Measurements from ENCODE around the gene ALK.
"Not testable (repeated sequence)": the region's sequence is repeated elsewhere in the genome, so short reads cannot be mapped to it uniquely, and the experiment has no call there.

ALK gene

DNA sequence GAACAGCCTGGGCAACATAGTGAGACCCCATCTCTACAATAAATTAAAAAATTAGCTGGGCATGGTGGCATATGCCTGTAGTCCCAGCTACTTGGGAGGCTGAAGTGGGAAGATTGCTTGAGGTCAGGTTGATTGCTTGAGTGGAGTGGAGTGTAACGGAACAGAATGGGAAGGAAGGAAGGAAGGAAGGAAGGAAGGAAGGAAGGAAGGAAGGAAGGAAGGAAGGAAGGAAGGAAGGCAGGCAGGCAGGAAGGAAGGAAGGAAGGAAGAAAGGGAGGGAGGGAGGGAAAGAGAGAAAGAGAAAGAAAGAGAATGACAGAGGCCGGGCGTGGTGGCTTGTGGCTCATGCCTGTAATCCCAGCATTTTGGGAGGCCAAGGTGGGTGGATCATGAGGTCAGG lies 170.9 kb downstream of the ALK start:
- DNase-seq, result not testable (repeated sequence)

DNA sequence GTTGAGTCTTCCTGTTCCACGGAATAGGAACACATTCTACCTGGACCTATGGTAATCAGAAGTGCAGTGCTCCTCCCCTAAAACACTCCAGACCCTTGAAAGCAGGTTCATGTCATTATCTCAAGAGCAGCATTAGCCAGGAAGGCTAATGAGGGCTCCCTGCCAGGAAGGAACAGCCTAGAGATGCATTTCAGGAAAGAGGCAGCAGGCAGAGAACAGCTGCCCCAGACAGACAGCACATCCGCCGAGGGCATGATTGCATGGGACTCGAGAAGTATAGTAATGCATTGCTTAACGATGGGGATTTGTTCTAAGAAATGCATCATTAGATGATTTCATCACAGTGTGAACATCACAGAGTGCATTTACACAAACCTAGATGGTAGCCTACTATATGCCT lies 171.5 kb downstream of the ALK start:
- no peak for DNase-seq

DNA sequence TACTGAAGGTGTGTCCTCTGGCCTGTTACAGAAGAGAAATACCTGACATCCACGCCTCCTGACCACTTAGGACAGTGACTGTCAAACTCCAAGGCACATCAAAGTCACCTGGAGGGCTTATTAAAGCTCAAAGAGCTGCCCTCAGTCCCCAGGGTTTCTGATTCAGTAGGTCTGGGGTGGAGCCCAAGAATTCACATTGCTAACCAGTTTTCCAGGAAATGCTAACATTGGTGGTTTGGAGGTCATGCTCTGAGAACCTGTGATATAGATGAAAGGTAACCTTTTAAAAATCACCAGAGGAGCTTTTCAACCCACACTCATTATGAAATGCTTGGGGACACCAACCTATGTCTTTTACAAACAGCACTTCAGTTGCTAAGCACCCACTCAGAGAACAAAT lies 172.3 kb downstream of the ALK start:
- no peak for DNase-seq

DNA sequence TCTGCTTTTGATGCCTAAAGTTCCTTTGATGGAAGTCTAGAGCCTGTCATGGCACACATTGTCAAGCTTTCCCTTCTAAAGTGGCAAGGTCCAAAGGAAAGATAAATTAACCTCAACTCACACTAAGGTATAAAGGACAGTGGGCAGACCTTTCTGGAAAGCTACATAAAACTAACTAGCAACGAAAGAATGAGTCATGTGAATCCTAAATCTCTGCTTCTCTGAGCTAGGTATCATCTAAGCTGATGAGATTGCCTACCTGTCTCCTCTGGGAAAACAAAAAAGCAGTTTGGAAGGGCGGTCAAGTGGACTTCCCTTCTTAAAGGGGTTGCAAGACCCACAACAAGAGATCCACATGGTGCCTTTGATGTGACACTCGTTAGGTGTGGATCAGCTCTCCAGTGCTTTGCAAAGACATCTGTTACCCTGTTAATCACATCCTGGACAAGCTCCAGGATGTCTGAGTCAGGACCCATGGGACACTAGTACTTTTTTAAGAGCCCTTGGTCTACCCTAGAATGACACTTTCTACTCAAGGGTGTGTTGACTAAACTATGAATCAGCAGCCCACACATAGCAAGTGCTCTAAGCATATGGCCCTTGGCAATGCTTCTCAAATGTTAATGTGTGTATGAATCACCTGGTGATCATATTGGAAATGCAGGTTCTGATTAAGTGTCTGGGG lies 173.5 kb downstream of the ALK start:
- no peak for DNase-seq

DNA sequence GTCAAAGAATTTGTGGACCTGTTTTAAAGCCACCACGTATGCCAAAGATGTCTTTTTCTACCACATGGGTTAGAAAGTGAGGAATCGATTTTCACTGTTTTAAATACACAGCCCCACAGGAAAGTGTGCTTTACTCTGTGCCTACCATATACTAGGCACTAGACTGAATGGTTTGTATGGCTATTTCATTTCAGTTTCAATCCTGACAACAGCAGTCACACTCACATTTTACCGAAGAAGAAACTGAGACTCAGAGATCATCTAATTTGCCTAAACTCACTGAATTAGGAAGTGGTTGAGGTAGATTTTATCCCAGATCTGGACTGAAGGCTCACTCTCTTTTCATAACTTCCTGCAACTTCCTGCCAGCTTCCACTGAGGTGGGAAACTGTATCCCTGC lies 176.4 kb downstream of the ALK start:
- no peak for DNase-seq

DNA sequence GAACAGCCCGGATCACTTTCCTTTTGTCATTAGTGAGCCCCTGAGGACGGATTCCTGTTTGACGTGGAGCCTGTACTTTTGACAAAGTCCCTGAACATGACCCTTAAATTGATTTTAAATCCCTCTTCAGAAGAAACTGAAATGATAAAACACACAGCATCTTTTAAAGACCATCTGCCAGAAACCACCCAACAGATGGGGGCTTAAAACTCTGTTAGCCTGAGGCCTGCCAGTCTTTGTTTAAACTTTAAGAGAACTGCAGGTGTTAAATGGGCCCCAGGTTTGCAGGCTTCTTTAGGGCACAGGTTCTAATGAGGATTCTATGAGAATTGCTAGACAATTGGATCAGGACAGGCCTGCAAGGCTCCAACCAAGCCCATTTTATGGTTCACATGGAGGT lies 177.9 kb downstream of the ALK start:
- no peak for DNase-seq

DNA sequence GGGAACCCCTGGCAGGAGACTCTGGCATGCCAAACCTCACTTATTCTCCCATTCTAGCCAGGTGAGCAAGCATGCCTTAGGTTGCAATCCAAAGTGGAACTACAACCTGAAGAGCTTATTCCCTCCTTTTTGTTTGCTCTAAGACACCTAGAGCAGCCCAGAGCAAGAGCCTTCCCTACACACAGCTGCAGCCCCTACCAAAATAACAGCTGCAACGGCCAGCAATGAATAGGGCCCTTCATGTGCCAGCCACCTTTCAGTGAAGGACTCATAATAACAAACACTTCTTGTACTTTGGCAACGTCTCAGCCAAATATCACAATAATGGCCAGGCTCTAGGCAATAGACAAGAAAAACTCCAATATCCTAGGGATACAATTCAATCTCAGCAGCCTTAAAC lies 178.7 kb downstream of the ALK start:
- DNase-seq, result no peak

DNA sequence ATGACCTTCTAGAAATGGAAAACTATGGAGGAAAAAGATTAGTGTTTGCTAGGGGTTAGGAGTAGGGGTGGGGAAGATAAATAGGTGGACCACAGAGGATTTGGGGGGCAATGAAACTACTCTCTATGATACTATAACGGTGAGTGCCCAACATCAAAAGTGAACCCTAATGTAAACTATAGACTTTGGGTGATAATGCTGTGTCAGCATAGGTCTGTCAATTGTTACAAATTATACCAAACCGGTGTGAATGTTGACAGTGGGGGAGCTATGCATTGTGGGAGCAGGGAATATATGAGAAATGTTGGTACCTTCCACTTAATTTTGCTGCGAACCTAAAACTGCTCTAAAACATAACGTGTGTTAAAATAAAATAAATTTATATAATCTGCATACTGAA lies 180.3 kb downstream of the ALK start:
- no peak for DNase-seq

DNA sequence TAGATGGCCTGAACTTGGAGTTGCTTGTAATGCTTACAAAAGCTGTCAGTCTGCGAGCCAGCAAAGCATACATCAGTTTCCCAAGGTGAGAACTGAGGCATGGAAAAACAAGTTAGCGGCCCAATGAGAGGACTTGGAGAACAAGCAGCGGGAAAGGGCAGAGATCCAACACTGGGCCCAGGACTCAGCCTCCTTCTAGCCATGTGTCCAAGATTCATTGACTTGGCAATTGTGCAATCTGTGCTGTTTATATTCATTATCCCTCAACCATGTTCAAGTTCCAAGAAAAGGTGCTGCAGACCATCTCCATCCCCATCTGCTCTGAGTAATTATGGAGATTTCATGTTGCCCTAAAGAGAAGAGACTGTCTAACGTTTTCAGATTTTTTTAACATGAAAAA lies 187.4 kb downstream of the ALK start:
- DNase-seq, result no peak

DNA sequence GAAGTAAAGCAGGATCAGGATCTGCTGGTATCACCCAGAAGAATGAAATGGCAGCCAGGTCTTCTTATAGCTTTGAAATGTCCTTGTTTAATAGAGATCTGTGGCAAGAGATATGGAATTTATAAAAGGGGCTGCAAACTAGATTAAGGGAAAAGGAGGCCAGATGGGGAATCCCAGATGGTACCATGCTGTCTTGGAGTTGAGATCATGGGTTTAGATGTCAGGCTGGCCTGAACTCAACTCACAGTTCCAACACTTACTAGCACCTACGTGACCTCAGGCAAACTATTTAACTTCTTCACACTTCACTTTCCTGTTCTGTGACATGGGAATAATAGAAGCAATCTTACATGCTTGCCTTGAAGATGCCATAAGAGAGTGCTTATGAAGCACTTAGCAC lies 188.2 kb downstream of the ALK start:
- DNase-seq, result no peak

DNA sequence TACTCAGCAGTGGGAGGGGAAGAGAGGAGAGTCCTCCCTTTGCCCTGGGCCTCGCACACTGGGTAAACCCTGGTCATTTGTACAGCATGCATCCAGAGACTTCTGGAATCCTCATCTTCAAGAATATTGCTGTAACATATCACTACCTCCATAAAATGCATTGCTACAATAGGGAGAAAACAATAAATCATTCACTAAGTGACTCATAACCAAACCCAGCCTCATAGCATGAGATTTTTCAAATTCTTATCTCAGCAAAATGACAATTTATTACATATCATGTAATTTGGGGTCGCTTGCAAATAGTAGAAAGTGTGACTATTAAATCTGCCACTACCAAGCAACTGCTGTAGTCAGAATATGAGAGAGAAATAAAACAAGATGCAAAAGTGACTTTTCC lies 189.4 kb downstream of the ALK start:
- DNase-seq, result no peak

DNA sequence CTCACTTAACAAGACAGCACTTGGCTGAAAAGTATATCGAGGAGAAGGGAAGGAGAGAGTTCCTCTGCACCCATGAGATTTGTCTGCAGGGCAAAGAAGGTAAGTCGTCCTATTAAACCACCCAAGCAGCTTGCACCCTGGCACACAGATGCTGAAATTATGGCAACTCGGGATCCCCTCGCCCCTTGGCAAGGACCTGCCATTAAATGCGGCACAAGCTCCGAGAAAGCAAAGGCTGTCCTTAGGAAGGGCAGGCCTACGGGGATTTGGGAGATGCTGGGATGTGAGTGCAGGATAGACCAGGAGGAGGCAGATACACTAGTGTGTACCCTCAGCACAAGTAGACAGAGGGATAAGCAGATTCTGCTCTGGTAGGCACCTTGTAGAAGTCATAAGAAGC lies 191.5 kb downstream of the ALK start:
- DNase-seq, result no peak

DNA sequence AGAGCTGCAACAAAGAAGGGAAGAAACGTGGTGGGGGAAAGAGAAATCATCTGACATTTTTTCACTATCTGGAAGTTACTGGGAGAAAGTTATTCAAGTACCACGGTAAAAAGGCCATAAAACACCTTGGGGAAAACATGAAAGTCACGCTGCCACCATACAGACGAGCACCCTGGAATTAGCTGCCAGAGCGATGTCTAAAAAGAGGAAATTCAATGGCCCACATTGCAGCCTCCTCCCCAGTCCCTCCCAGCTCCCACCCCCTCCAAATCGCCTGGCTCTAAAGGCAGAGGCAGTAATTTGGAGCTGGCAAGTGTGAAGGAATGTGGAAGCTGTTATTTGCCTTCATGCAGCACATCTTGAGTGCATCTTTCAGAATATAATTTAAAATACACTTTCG lies 192.0 kb downstream of the ALK start:
- DNase-seq, result no peak

DNA sequence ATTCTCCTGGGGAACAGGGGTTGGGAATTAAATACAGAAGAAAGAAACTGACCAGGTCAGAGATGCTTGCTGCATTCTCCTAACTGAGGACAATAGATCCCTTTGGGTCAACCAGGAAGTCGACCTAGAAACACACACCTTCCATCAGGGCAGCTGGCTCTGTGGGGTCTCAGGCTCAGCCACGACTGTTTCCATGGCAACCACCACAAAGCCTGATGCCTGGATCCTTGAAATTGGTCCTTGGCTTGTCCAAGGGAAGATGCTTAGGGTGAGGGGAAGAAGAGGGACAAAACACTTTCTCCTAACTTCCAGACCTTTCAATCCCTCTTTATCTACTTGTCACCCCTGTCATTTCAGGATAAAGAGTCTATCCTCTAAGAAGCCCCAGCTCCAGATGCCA lies 194.4 kb downstream of the ALK start:
- no peak for DNase-seq

DNA sequence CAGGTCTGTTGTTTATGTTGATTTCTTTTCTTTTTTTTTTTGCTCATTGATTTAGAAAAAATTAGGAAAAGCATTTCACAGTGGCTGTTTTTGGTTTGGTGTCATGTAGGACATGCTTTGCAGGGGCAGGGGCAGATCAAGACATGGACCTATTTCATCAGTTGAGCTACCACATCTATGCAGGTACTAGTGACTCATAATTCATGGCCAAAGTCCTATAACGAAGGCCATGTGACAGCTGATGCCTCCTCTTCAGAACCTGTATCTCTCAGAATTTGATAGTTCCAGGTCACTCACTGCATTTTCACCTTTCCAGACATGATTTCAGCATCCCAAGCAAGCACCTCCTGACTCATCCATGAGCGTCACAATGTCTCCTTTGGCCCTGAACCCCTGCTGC lies 195.8 kb downstream of the ALK start:
- no peak for DNase-seq

DNA sequence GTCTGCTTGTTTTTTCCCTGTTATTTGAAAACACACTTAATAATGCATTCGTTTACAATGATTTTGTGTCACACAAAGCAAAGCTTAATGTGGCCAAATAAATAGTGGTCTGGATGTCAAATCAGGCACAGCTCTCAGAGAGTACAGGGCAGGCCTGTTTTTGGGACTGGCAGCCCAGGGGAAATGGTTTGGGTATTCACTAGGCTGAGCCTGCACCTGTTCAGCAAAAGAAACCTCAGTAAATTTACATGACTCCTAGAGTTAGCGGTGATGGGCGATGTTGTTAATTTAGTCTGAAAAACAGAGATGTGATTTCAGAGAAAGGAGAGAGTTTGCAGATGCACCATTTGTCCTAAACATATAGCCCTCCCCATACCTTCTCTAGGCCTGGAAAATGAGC lies 197.1 kb downstream of the ALK start:
- DNase-seq, result no peak

DNA sequence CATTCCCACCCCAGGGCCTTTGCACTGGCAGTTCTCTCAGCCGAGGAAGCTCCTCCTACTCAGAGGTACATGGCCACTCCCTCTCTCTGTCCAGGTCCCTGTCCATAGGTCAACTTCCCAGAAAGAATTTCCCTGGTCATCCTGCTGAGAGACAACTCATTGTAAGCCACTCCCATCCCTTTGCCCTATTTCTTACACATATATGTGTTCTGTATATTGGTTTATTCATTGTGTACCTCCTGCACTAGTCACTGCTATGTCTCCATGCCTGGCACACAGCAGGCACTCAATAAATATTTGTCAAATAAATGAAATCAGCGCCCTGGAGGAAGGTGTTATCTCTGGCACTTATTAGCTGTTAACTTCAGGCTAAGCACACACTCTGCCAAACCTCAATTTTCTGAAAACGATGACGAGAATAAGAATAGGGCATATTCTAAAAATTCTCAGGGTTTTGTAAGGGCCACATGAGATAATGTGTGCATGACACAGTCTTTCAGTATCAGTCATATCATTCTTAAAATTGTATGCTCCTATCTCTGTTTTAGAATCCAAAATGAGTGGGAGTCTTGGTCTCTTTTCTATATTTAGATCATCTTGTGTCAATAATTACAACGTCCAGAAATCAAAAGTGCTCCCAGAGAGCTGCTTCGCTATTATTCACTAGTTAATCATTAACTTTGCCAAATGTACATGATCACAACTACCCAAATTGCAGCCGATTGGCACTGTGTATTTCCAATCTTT lies 198.0 kb downstream of the ALK start:
- DNase-seq, result no peak

DNA sequence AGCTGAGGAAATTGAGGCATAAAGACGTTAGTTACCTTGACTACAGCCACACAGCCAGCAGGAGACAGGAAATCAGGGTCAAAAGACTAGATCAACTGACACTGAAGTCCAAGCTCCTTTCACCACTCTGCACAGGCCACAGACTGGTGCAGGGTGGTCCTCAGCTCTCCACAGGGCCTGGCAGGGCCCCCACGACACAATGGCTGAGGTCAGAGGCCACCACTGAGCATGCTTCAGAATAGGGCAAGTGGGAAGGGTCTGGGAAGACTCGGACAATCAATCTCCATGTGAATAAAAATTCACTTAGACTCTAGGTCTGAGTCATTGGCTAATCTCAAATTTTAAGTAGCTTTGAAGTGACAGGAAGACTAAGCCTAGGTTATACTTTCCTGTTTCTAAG lies 201.7 kb downstream of the ALK start:
- DNase-seq, result no peak

DNA sequence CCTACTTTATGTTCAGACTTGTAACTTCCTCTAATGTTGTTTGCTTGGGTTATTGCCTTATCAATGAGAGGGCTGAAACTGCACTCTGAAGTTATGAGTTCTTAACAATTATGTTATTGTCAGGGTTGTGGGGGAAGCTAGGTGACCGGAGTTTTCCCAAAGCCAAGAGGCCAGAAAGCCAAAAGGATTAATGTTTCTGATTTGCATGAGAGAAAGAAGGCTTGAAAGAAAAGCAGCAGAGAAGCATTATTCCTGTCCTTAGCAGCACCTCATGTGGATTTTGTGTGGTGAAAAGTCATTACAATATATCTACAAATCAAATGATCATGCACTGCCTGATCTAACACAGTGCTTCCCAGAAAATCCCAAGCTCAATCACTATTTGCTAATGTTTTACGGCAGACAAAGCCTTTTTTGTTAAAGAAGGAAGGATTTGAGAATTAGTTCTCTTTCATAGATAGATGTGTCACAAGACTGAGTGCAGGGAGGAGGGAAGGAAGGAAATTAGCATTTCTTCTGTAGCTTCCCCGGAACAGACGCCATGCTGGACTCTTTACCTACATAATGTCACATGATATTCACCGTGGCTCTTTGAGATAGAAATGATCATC lies 203.2 kb downstream of the ALK start:
- DNase-seq, result no peak

DNA sequence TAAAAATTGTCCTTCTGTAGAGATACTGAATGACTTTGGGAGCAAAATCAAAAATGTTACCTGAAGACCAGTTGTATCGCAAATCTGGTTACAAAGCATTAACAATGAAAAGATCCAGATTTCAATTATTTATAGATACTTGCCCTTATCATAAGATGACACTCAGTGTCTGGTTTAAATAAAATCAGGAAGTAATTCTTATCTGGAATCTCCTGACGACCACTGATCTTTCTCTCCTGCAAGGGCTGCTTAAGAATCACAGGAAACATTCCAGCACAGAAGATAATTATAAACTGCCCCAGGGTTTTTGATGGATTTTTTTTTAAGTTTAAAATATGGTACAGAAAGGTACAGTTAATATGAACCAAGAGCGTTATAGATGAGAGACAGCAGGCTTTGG lies 205.7 kb downstream of the ALK start:
- no peak for DNase-seq

DNA sequence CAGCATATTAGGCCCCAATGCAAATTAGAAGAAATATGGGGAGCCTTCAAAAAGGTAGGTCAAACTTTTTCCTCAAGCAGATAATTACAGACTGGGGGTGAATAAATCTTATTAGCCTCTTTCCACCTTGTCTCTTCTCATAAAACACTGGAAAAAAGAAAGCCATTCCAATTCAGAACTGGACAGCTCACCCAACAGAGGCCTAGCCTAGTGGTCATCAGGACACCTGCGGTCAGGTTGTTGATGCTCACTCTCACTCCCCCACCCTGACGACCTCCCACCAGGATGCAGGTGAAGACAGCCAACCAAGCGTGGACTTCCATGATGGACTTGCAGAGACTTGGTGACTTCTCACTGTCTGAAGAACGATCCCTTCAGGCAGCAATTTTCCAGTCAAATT lies 207.1 kb downstream of the ALK start:
- DNase-seq, result no peak

DNA sequence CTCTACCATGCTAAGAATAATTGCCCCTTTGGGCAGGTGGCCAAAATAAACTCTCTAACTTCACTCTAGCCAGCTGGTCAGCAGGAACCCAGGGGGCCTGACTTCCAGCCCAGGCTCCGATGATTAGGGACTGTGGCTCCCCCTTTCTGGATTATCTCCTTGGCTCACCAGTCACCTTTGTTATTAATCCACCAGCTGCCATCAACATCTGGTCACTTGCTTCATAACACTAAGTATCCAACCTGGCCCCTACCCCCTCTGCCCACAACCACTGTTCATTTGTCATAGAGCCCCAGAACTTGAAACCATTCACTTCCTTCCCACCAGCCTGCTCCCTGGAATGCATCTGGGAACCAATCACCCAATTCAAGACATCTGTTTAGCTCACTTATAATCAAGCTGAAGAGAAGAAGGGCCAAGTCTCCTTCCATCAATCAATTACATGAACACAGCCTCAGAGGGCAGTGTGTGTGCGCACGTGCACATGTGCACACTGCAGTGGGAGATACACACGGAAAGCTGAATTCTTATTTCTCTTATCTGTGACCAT lies 215.1 kb downstream of the ALK start:
- no peak for DNase-seq

DNA sequence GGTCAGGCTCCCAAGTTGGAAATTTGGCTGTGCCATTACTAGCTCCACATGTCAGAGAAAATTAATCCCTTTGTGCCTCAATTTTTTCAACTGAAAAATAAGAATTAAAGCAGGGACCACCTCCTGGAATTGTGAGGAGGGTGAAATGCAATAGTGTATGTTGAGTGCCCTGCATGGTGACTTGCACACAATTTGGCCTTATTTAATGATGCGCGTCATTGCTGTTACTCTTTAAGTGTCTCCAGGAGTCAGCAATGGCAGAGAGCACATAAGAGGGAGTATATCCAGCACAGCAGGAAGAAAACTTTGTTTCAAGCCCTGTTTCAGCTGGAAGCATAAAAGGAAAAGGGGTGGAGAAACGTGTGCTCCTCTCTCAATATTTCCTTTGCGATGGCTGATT lies 215.8 kb downstream of the ALK start:
- DNase-seq, result no peak

DNA sequence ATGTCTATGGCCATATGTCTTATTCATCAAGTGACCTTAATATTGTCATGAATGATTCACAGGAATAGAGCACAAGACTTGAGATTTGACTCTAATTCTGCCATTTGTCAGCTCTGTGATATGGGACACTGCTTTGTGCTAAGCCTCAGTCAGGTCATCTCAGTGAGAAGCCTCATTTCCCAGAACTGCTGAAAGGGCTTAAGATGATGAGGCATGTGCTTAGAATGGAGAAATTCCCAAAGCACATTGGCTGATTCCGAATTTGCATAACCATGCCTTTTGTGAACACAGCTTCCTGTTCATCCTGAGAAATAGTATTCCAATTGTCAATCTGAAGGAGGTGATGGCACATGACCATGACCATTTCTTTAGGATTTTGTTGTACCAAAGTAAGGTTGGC lies 218.1 kb downstream of the ALK start:
- no peak for DNase-seq

Data from NCI-H748 treated with DMSO at 0.1 percent for 48 hours (cell line).